HG02970 (cell line): ENCODE data around the gene TEDC1.
"Not testable (repeated sequence)": the region's sequence is repeated elsewhere in the genome, so short reads cannot be mapped to it uniquely, and the experiment has no call there.

Experiments used
- ATAC-seq: cut with Tn5 transposase; IDR thresholded peaks from one replicate; pipeline ENCODE4 v1.9.1; 2021; ENCODE audit warnings: mild to moderate bottlenecking, moderate library complexity, moderate number of reproducible peaks; ENCODE audit not compliant: unreplicated experiment, low FRiP score

Gene TEDC1

GRCh38 chr14:105536051-105536450 lies 45.0 kb downstream of the TEDC1 start:
- ATAC-seq = no peak

GRCh38 chr14:105536691-105537579 lies 45.9 kb downstream of the TEDC1 start:
- ATAC-seq = no peak

GRCh38 chr14:105537580-105538474 lies 46.8 kb downstream of the TEDC1 start:
- ATAC-seq = no peak

GRCh38 chr14:105538481-105539049 lies 47.5 kb downstream of the TEDC1 start:
- no peak for ATAC-seq

GRCh38 chr14:105540811-105541210 lies 49.8 kb downstream of the TEDC1 start:
- no peak for ATAC-seq

- no peak for ATAC-seq
Observed at GRCh38 chr14:105541218-105541875, 50.3 kb downstream of the TEDC1 start.

GRCh38 chr14:105545676-105546075 lies 54.6 kb downstream of the TEDC1 start:
- not testable (repeated sequence) for ATAC-seq

- not testable (repeated sequence) for ATAC-seq
Observed at GRCh38 chr14:105546410-105546809, 55.4 kb downstream of the TEDC1 start.

- ATAC-seq = not testable (repeated sequence)
Observed at GRCh38 chr14:105547072-105547471, 56.0 kb downstream of the TEDC1 start.

- no peak for ATAC-seq
Observed at GRCh38 chr14:105547741-105548169, 56.7 kb downstream of the TEDC1 start.
